AML-193 (cell line): ENCODE results near the gene PRKG1.
A peak's percentile ranks its signal among the peaks of the same experiment; 100 is the strongest.

Experiments
- DNase-seq, 2 experiments: peaks; one replicate each; lab custom pipeline; 2025; lab: John Stamatoyannopoulos, UW

PRKG1 gene

DNA sequence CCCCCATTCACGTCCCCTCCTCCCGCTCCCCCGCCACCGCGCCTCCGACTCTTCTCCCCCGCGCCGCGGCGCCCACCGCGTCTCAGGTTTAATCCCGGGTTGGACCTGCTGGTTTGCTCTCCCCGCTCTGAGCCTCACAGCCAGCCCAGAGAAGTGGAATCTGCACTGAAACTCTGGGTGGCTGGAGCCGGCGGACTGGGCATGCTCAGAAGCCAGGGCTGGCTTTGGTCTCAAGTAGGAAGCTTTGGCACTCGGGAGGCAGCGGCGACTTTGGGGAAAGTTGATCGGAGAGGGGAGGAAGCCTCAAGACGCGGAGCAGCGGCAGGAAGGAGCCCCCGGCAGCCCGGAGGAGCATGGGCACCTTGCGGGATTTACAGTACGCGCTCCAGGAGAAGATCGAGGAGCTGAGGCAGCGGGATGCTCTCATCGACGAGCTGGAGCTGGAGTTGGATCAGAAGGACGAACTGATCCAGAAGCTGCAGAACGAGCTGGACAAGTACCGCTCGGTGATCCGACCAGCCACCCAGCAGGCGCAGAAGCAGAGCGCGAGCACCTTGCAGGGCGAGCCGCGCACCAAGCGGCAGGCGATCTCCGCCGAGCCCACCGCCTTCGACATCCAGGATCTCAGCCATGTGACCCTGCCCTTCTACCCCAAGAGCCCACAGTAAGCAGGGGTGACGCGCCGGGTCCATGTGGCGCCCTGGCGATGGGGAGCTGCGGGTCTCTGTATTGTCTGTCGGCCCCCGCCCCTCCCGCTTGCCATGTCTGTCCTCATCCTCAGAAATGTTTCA, at the start of gene PRKG1:
Gene PRKG1, plus strand, starts transcription at position 250 of the 791 bp plus-strand sequence.
- no peak for DNase-seq

DNA sequence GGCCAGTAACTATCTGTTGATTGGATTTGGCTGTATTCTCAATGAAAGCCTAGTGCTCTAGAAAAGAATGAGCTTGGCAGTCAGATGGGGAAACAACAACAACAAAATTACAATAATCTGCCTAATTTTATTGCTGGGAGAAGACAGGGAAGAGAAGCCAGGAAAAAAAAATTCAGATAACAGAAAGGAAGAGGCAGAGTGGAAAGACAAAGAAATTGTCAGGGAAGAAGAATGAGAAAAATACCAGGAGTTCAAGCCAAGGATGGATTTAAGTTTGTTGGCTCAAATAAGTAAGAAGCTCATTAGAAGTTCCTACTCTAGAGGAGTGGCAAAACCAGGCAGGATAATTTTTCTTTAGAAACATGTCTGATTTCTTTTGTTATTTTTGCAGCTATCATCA, 45.9 kb upstream of the PRKG1 start:
- no peak for DNase-seq

- no peak for DNase-seq
Measured at GRCh38 chr10:51029172-51029641, 45.1 kb upstream of the PRKG1 start.

DNA sequence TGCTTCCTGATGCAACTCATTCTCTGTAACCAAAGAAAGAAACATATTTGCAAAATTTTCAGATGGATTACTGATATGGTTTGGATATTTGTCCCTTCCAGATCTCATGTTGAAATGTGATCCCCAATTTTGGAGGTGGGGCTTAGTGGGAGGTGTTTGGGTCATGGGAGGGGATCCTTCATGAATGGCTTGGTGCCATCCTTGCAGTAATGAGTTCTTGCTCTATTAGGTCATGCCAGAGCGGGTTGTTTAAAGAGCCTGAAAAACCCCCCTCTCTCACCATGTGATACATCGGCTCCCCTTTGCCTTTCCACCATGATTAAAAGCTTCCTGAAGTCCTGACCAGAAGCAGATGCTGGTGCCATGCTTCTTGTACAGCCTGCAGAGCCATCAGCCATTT, 43.8 kb upstream of the PRKG1 start:
- DNase-seq = no peak

- DNase-seq = no peak
Measured at GRCh38 chr10:51031950-51032349, 42.3 kb upstream of the PRKG1 start.

DNA sequence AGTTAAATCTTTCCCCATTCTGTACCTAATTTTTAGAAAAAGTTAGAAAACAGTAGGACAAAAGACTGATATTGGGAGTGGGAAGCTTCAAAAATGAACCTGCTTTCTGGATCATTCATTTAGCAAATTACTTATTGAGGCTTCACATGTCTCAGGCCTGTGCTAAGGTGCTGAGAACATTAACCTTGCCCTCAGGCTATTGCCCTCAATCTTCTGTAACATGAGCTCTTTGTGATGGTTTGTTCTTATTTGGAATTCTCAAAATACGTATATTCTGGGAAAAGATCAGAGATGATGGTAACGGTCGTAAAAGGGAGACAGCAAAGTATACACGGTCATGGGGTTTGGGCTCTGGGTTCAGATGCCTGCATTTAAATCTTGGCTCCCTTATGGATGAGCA, 39.5 kb upstream of the PRKG1 start:
- DNase-seq = no peak

GRCh38 chr10:51035344-51035743, 38.9 kb upstream of the PRKG1 start:
- no peak for DNase-seq

DNA sequence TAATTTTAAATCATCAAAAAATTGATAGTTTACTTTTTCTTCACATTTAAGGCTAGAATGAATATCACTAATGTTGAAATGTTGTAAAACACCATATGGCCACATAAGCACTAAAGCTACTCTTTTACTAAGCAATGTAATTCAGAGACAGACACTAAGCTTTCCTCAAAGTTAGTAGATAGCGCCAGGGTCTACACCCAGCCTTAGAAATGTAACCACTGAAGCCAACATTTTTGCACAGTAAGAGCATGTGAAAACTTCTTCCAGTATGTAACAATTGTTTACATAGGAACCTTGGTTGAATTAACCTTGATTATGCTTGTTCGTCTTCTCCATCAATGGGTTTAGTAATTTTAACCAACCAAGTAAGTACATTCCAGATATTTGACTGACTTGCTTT, 28.4 kb upstream of the PRKG1 start:
- DNase-seq = no peak

GRCh38 chr10:51046654-51047053, 27.6 kb upstream of the PRKG1 start:
- no peak for DNase-seq

DNA sequence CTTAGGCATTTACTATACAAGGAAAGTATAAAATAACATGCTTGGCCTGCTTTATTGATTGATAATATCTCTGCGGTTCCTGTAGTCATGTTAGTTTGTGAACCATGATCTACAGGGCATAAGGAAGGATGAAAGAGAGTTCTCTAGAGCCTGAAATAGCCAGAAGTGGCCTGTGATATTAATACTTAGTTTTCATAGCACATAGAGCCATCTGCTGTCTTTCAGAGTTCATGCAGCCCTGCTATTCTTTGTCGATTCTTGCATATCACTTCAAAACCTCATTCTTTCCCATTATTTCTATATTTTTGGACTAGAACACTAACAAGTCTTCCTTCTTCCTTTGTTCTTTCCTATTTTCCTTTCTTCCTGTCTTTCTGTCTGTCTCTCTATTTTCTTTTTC, 26.4 kb upstream of the PRKG1 start:
- DNase-seq = no peak

DNA sequence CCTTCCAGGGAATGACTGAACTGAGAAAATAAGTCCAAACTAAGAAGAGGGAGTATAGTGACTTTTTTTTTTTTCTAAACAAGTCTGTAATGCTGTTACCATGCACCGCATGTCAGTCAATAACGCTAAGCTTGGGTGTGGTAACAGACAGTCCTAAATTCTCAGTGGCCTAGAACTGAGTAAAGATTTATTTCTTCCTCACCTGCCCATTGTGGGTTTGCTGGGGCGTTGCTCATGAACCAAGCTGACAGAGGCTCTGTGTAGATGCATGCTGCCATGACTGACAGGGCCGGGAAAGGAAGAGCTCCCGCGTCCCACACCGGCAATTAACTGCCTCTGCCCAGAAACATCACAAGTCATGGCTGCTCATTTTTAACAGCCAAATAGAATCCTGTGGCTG, 25.5 kb upstream of the PRKG1 start:
- DNase-seq = no peak

- DNase-seq = no peak
Measured at GRCh38 chr10:51052163-51052562, 22.1 kb upstream of the PRKG1 start.

DNA sequence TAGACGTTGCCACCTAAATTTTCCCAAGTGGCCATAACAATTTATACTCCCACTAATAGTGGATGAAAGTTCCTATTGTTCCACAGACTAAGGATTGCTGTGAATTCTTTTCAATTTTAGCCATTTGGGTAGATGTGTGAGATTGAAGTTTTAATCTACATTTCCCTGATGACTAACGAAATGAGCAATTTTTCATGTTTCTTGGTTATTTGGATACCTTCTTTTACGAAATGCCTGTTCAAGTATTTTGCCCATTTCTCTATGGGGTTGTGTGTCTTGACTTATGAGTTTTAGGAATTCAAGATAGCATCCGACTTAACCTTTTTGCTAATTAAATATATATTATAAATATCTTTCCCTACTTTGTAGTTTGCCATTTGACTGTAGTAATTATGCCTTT, 16.4 kb upstream of the PRKG1 start:
- no peak for DNase-seq

DNA sequence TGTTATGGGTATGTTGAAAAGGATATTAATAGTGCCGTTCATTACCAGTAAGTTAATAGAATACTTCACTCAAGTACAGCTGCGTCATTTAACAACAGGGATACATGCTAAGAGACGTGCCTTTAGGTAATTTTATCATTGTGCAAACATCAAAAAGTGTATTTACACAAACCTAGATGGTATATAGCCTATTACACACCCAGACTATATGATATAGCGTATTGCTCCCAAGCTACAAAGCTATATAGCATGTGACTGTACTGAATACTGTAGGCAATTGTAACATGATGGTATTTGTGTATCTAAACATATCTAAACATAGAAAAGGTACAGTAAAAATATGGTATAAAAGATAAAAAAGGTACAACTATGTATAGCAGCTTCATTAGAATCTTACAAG, 11.1 kb upstream of the PRKG1 start:
- no peak for DNase-seq

GRCh38 chr10:51063659-51064535, 10.4 kb upstream of the PRKG1 start:
- peak; percentile 12 to 20 for DNase-seq

GRCh38 chr10:51066231-51066630, 8.1 kb upstream of the PRKG1 start:
- DNase-seq = no peak

- DNase-seq = no peak
Measured at GRCh38 chr10:51072210-51072609, 2.1 kb upstream of the PRKG1 start.

DNA sequence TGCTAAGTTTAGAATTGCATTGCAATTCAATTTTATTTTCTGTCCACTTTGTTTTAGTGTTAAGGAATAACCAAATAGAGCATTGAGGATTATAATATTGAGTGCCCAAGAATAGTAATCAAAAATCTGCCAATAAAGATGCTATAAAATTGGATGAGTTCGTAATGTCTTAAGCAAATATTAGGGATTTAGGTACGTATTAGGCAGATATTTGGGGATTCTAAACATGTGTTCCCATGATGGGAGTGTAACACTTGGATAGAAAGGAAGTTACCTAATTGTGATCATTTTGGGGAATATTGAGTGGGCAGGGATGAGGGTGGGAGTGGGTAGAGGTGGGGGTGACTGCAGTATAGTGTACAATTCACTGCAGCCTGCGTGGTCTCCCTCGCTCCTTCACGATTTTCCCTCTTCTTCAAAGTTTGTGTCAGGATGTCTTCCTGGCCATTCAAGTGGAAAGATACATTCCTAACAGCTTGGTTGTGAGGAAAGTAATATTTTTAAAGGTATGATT, 1.3 kb upstream of the PRKG1 start:
- DNase-seq = no peak

DNA sequence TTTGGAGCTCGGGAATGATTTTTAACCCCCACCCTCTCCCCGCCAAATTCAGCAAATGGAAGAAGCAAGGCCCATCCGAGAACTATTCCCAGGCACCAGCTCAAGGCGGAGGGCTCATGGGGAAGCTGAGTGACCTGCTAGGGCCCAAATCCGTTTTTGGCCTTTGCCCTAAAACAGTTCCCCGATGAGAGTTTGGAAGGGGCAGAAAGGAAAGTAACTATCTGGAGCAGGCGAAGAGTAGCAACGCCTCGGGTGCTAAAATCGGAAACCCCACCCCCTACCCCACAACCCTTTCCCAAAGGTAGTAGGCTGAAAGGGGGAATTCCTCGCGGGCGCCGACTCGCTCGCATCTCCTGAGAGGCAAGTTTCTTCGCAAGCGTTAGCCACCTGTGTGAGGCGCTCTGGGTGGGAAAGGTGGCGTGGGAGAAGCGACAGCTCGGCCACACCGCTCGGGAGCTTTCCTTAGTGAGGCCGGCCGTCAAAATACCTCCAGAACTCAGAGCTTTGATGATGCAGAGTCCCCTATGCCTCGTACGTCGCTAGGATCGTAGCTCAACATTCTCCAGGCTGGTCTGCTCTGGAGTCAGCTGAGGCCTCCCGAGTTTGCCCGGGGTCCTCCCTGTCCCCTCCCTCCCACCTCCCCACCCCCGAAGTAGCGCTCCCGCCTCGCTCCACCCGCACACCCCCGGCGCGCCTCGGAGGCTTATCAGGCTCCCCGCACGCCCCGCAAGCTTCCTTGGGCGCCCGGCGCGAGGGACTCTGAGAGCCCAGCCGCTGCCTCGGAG, 642 bp upstream of the PRKG1 start:
- no peak for DNase-seq

- DNase-seq = no peak
Measured at GRCh38 chr10:51075043-51075872, 971 bp downstream of the PRKG1 start.

DNA sequence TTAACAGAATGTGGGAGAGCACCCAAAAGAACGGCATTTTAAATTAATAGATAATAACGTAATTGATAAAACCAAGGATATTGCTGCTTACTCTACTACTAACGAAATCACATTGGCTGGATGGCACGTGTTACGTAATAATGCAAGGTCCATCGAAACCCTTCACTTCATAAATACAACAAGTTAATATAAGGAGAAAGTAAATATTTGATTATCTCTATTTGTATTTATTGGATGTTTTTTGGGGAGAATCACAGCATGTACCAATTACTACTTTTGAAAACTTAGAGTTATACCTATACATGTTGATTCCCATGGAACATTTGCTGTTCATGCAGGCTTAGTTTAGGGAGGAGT, 1.6 kb downstream of the PRKG1 start:
- no peak for DNase-seq
